Measurements from ENCODE around the gene KRT16.

GRCh38 chr17:41634639-41635038 lies 22.1 kb upstream of the KRT16 start:
- no peak for TF ChIP-seq CHD2 (IDR thresholded peaks at IDR 0.05; ENCODE audit: borderline replicate concordance, low read depth, low read length)
- TF ChIP-seq HDAC6 (IDR thresholded peaks at IDR 0.05; ENCODE audit: unreplicated experiment) = no peak
- no peak for TF ChIP-seq E2F8 (IDR thresholded peaks at IDR 0.05; ENCODE audit: low read depth, partially characterized antibody)
- TF ChIP-seq BMI1 (IDR thresholded peaks at IDR 0.05; ENCODE audit: borderline replicate concordance) = no peak
- TF ChIP-seq CREM (IDR thresholded peaks at IDR 0.05; ENCODE audit: low read depth) = no peak
- TF ChIP-seq CTCF (IDR thresholded peaks at IDR 0.05 in 2 of 3, conservative IDR thresholded peaks at IDR 0.05 in 1 of 3; ENCODE audit: control insufficient read depth in 2 of 3, extremely low read depth in 1 of 3, insufficient read depth in 1 of 3, low read depth in 3 of 3, low read length in 3 of 3) = no peak
- TF ChIP-seq RELA (IDR thresholded peaks at IDR 0.05; ENCODE audit: borderline replicate concordance, partially characterized antibody) = no peak
- TF ChIP-seq RFX5 (IDR thresholded peaks at IDR 0.05; ENCODE audit: low read depth, low read length) = no peak
- no peak for TF ChIP-seq KDM1A (IDR thresholded peaks at IDR 0.05; ENCODE audit: borderline replicate concordance)
